Mesodermal cell (in vitro differentiated cells): ENCODE results near the gene CTAGE4.
"Not testable (repeated sequence)": the region's sequence is repeated elsewhere in the genome, so short reads cannot be mapped to it uniquely, and the experiment has no call there.

Experiments used
- H3K27ac ChIP-seq: 2 replicates; pipeline ENCODE4 v1.7.0; 2013; ENCODE audit warnings: mild to moderate bottlenecking, low read depth, low read length, moderate library complexity; ENCODE audit not compliant: severe bottlenecking
- H3K36me3 ChIP-seq: 2 replicates; pipeline ENCODE4 v1.7.1; 2013; ENCODE audit warnings: mild to moderate bottlenecking, low read length, moderate library complexity; ENCODE audit not compliant: control insufficient read depth, insufficient read depth
- H3K4me1 ChIP-seq: one replicate; pipeline ENCODE4 v1.7.1; 2013; ENCODE audit warnings: mild to moderate bottlenecking, low read length; ENCODE audit not compliant: insufficient read depth, control insufficient read depth, poor library complexity, severe bottlenecking
- H3K4me3 ChIP-seq: 2 replicates; pipeline ENCODE4 v1.7.0; 2013; ENCODE audit warnings: low read length, control low read depth, mild to moderate bottlenecking; ENCODE audit not compliant: insufficient read depth, poor library complexity, severe bottlenecking; ENCODE audit errors: extremely low read depth
- H3K9me3 ChIP-seq: 2 replicates; pipeline ENCODE4 v1.7.1; 2013; ENCODE audit warnings: mild to moderate bottlenecking, low read length, moderate library complexity; ENCODE audit not compliant: control insufficient read depth
- WGBS, 2 experiments: methylation state at CpG; one replicate each; pipeline ENCODE4 v1.1.5; 2013; ENCODE audit warnings: missing lambda C conversion rate in 2 of 2; ENCODE audit not compliant: insufficient coverage in 2 of 2; 5-methylcytosine and 5-hydroxymethylcytosine counted together

CTAGE4 gene

DNA sequence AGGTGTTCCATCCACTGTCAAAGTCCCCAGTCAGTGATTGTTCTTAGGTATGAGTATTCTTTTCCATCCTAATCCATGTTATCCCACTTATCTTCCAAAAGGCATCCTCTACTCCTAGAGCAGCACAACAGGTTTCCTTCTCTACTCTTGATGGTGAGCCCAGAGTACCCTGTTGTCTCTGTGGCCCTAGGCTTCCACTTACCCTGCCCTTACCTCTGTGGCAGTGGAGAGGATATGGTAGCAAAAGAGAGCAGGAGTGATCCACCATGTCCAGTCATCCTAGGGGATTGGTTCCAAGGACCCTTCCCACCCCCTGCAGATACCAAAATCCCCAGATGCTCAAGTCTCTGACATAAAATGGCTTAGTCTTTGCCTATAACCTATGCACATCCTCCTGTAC, 33.9 kb downstream of the CTAGE4 start:
- H3K4me3 ChIP-seq, H3K4me1 ChIP-seq, H3K27ac ChIP-seq, H3K9me3 ChIP-seq, H3K36me3 ChIP-seq: not testable (repeated sequence)

DNA sequence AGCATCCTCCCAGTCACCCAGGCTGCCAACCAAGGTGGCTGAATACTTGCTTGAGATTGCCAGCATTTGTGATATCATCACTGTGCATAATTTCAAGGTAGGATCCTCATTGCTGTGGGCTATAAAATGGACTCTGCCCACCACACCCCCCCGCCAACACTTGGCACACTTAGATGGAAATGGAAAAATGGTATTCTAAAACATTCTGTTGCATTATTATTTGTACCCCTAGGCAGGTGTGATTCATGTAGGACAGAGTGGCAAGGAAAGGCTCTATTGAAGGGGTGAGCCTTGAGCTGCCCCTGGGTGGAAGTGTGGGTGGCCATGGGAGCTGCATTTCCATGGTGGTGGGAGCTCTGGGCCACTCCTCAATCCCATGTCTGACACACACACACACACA, 35.3 kb downstream of the CTAGE4 start:
- not testable (repeated sequence) for H3K27ac ChIP-seq, H3K36me3 ChIP-seq, H3K9me3 ChIP-seq, H3K4me1 ChIP-seq, H3K4me3 ChIP-seq
- WGBS, 2 experiments, result no CpG with 5 or more reads among the region's 1 CpG

DNA sequence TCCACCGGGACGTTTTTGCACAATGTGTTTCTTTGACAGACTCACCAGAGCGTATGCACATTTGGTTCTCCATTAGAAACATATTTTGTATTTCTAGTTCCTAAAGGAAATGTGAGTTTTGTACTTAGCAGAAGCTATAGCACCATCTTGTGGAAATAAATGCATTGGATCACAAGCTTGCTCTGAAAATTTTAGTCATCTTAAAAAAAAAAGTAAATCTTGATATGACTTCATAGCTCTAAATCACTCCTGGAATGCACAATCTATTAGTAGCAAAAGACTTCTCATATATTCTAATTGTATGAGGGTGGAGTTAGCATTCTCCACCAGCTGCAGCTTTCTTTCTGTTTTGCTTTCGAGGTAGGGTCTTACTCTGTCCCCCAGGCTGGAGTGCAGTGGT, 35.9 kb downstream of the CTAGE4 start:
- H3K9me3 ChIP-seq, H3K27ac ChIP-seq, H3K4me3 ChIP-seq, H3K36me3 ChIP-seq, H3K4me1 ChIP-seq: not testable (repeated sequence)
- no CpG with 5 or more reads among the region's 4 CpGs for WGBS, 2 experiments

DNA sequence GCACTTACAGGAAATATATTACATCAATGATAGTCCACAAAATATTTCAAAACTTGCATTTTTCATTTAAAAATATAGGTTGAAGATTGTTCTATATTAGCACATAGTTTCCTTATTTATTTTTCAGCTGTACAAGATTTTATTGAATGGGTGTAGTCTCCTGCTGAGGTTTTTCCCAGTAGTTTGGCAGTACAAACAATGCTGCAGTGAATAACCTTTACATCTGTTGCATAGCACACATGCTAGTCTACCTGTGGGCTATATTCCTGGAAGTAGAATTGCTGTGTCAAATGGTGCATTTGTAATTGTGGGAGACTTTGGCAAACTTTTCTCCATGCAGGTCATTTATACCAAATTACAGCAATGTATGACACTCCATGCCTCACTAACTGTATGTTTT, 37.3 kb downstream of the CTAGE4 start:
- H3K36me3 ChIP-seq, H3K9me3 ChIP-seq, H3K4me3 ChIP-seq: not testable (repeated sequence)

DNA sequence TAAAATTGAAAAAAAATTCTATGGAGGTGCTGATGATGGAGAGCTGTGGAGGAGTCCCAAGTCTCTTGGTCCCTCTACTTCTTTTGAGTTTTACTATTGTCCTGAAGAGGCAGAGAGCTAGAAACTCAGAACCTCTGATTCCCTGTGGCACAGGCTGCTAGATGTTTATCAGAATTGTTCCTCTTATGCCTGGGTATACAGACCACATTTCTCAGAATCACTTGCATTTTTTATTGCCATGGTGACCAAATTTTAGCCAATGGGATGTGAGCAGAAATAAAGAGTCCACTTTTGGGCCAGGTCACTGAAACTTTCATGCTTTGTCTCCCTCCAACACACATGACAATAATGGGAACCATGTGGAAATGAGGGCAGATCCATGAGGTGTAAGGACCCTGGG, 40.4 kb downstream of the CTAGE4 start:
- H3K4me1 ChIP-seq, H3K4me3 ChIP-seq, H3K9me3 ChIP-seq, H3K36me3 ChIP-seq, H3K27ac ChIP-seq: not testable (repeated sequence)

More for the DNA sequence above, 37.3 kb downstream of the CTAGE4 start:
- H3K4me1 ChIP-seq, H3K27ac ChIP-seq: not testable (repeated sequence)

DNA sequence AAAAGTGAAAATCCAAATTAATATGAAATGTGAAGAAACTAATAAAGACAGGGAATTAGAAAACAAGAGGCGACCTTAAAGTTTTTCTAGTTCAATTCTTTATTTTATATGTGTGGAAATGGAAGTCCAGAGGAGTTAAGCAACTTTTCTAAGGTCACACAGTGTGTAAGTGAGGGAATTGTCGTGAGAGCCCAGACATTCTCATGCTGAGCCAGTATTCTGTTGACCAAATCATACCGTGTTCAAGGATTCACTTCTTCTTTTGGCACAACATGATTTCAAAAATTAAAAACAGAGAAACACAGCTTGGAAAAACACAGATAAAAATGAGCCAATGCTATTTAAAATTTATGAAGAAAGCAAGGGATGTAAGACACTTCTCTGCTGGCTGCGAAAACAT, 43.6 kb downstream of the CTAGE4 start:
- WGBS, 2 experiments, result 89% methylated on average over 1 of the region's 4 CpGs; no CpG with 5 or more reads in 1 of the 2 experiments
- not testable (repeated sequence) for H3K4me1 ChIP-seq, H3K9me3 ChIP-seq, H3K27ac ChIP-seq, H3K4me3 ChIP-seq, H3K36me3 ChIP-seq

DNA sequence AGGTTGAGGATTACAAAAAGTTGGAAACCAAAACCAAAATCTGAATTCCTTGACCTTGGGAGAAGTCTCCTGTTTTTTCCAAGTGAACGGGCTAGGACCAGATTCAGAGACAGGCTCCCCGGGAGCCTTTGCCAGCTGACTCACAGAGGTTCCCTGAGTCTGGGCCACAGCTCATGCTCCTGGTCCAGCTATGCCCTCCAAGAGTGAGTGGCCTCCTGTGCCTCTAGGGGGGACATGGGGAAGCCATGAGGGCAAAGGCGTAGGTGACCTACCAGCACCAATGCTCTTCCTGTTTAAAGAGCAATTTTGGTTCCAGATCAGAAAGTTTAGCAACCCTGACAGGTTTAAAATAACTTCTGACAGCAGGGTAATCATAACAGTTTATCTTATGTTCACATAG, 45.5 kb downstream of the CTAGE4 start:
- not testable (repeated sequence) for H3K4me1 ChIP-seq, H3K27ac ChIP-seq, H3K9me3 ChIP-seq, H3K36me3 ChIP-seq, H3K4me3 ChIP-seq
- WGBS, 2 experiments, result 86 to 100% methylated on average over 1 of the region's 3 CpGs

DNA sequence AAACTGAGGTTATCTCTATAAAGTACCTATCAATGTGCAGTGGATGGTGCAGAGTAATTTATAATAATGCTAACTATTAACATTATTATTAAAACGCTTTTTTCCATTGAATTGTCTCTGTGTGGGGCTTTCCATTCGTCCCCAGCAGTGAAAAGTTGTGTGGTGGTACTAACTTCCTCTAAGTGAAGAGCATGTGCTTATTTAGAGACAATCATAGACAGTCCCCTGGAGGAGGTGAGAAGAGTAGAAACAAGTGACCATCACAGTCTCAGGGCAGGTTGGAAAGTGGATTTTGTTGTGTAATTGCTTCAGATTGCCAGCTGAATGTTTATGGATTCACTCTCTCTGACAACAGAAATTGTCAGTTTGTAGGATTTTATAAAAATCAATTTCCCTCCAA, 47.8 kb downstream of the CTAGE4 start:
- WGBS, 2 experiments, result no CpG with 5 or more reads among the region's 2 CpGs
- not testable (repeated sequence) for H3K4me1 ChIP-seq, H3K27ac ChIP-seq, H3K36me3 ChIP-seq, H3K9me3 ChIP-seq, H3K4me3 ChIP-seq

DNA sequence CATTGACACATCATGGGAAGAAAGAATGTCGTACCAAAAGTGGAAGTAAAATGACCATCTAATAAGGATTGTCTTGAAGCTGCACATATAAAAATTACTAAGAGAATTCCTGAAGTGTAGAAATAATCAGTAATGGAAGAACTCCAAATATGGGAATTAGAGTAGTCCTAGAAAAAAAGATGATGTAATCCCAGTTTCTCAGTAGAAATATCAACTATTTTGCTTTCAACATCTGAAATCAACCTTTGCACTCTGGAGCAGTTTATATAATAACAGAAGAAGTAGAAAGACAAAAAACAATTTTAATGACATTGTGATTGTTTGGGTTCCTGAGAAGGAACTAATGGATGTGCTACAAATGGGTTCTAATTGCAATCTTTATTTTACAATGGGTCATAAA, 49.8 kb downstream of the CTAGE4 start:
- H3K9me3 ChIP-seq, H3K4me1 ChIP-seq, H3K36me3 ChIP-seq, H3K27ac ChIP-seq, H3K4me3 ChIP-seq: not testable (repeated sequence)
- no CpG with 5 or more reads among the region's 1 CpG for WGBS, 2 experiments
